Right lobe of liver (tissue), 5 donors: Measurements from ENCODE around the gene KAT5. TPM values are rescaled to one million over a fixed set of nuclear protein-coding genes. Genes with fewer than 3 reads are reported as not detected.

Source experiments
- small RNA-seq, 2 experiments: library from RNA; depleted of rRNA; stranded (forward); fragments of <200 nt; gene quantifications; one replicate each; pipeline ENCODE3, GENCODE V24; 2016
- total RNA-seq, 6 experiments: library from RNA; depleted of rRNA in 2 of 6; stranded (reverse); fragments of >200 nt in 2 of 6; fragmentation: NEBNext Ultra II Directional in 3 of 6; extraction: Animal tissue kit (Norgen Biotek cat#: 25700) in 3 of 6; gene quantifications; one replicate each; pipeline versions ENCODE4 v1.1.0 to v1.2.4, GENCODE V29; 2016 to 2023
- donor health status: DM: no; HTN: no; CAD: no.
- donor health status: DM: no; HTN: no; CAD: no.
- donor health status: DM: no; HTN: yes; CAD: no.
- donor health status: DM: no; HTN: yes; CAD: no.

KAT5 gene
- total RNA-seq, 6 experiments from 2014 or later, result 17.8 to 30.4 (median 24.0) TPM

Small RNA genes lying within 50 kb of the gene (small RNA-seq; reads per million reads assigned to genes)
- gene RN7SL309P, result 0 reads per million in 2 experiments

Other genes starting within 250 kb of the KAT5 start
- 1,000 to 10,000 TPM; 2,716 to 5,163 (median 3,933) TPM for gene MALAT1, start 213.2 kb upstream of the KAT5 start, total RNA-seq
- gene SCYL1, start 187.2 kb upstream of the KAT5 start, total RNA-seq, result 10 to 100 TPM; 51.3 to 82.3 (median 57.0) TPM
- gene LTBP3, start 153.9 kb upstream of the KAT5 start, total RNA-seq, result 10 to 100 TPM; 26.6 to 94.1 (median 46.8) TPM
- 10 to 100 TPM; 11.6 to 43.2 (median 16.5) TPM for gene ZNRD2, start 141.8 kb upstream of the KAT5 start, total RNA-seq
- 10 to 100 TPM; 12.8 to 20.6 (median 14.6) TPM for gene FAM89B, start 139.7 kb upstream of the KAT5 start, total RNA-seq
- 10 to 100 TPM; 10.0 to 29.9 (median 13.7) TPM for gene EHBP1L1, start 136.2 kb upstream of the KAT5 start, total RNA-seq
- under 1 TPM in 1 of 6 experiments, not detected in 5; 0.31 TPM for gene KCNK7, start 116.5 kb upstream of the KAT5 start, total RNA-seq
- gene MAP3K11, start 98.0 kb upstream of the KAT5 start, total RNA-seq, result 10 to 100 TPM; 48.3 to 67.1 (median 60.9) TPM
- gene PCNX3, start 96.5 kb upstream of the KAT5 start, total RNA-seq, result 10 to 100 TPM; 11.2 to 32.9 (median 12.4) TPM
- gene SIPA1, start 74.2 kb upstream of the KAT5 start, total RNA-seq, result 10 to 100 TPM; 21.1 to 34.1 (median 25.3) TPM
- gene RELA, start 49.3 kb upstream of the KAT5 start, total RNA-seq, result 10 to 100 TPM; 27.8 to 51.1 (median 41.9) TPM
- gene RNASEH2C, start 8.5 kb downstream of the KAT5 start, total RNA-seq, result 10 to 100 TPM; 16.8 to 39.1 (median 26.1) TPM
- gene AP5B1, start 68.7 kb downstream of the KAT5 start, total RNA-seq, result 10 to 100 TPM in 3 of 6 experiments, 1 to 10 TPM in 3; 5.0 to 13.5 (median 9.7) TPM
- gene OVOL1, start 74.8 kb downstream of the KAT5 start, total RNA-seq, result not detected
- gene SNX32, start 121.7 kb downstream of the KAT5 start, total RNA-seq, result under 1 TPM in 3 of 6 experiments, not detected in 3; 0.16 to 0.37 (median 0.31) TPM
- gene CFL1, start 145.9 kb downstream of the KAT5 start, total RNA-seq, result 100 to 1,000 TPM; 219 to 503 (median 313) TPM
- 10 to 100 TPM; 14.0 to 25.6 (median 19.7) TPM for gene MUS81, start 148.2 kb downstream of the KAT5 start, total RNA-seq
- gene EFEMP2, start 160.5 kb downstream of the KAT5 start, total RNA-seq, result 10 to 100 TPM in 1 of 6 experiments, 1 to 10 TPM in 5; 5.1 to 13.9 (median 7.8) TPM
- gene CTSW, start 167.6 kb downstream of the KAT5 start, total RNA-seq, result 1 to 10 TPM in 3 of 6 experiments, under 1 TPM in 3; 0.49 to 1.3 (median 1.0) TPM
- 10 to 100 TPM; 19.4 to 66.1 (median 23.3) TPM for gene FIBP, start 176.2 kb downstream of the KAT5 start, total RNA-seq
- gene CCDC85B, start 178.4 kb downstream of the KAT5 start, total RNA-seq, result 10 to 100 TPM in 2 of 6 experiments, 1 to 10 TPM in 4; 4.9 to 19.2 (median 6.6) TPM
- 1 to 10 TPM in 1 of 6 experiments, under 1 TPM in 3, not detected in 2; 0.35 to 1.2 (median 0.89) TPM for gene FOSL1, start 188.1 kb downstream of the KAT5 start, total RNA-seq
- gene C11orf68, start 206.8 kb downstream of the KAT5 start, total RNA-seq, result 10 to 100 TPM in 4 of 6 experiments, 1 to 10 TPM in 2; 6.5 to 14.0 (median 12.4) TPM
- gene DRAP1, start 207.2 kb downstream of the KAT5 start, total RNA-seq, result 10 to 100 TPM; 21.8 to 50.8 (median 32.6) TPM
- gene TSGA10IP, start 233.2 kb downstream of the KAT5 start, total RNA-seq, result not detected
- gene SART1, start 249.5 kb downstream of the KAT5 start, total RNA-seq, result 10 to 100 TPM; 14.3 to 34.1 (median 20.6) TPM